HTR-8/SVneo (cell line): ENCODE results near the gene PAFAH1B1.

ENCODE experiments used
- DNase-seq: peaks from one replicate; pipeline ENCODE4 v3.0.0; 2011; ENCODE audit warnings: low spot score, mixed read lengths; ENCODE audit not compliant: insufficient read length
- FAIRE-seq: peaks from 2 replicates; lab custom pipeline; 2011; peaks lifted over from hg19 to GRCh38; lab: Jason Lieb, UNC

Gene PAFAH1B1

DNA sequence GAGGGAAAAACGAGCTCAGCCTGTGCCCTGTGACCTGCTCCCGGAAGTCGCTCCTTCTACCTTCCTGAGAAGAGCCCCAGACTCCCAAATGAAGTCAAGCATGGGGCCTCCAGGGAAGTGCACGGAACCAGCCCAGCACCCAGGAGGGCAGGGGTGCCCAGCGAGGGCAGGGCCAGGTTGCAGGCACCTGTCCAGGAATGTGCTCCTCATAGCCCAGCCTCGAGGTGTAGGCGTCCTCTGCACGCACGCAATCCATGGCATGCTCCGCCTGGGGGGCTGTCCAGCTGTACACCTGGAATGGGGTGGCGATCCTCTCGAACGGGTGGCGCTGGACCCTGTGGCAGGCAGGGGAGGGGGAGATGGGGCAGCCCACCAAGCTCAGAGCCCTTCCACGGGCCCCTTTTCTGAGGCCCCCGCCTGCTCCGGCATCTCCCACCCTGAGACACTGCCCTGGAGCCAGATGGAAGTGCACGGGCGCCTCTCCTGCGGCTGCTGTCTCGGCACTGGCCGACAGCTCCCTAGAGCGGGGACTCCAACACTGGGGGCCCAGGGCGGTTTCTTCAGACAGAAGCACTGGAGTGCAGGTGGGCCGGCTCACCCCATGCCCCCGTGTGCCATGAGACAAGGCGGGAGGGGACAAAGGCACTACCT is 107.2 kb downstream of the PAFAH1B1 start:
- DNase-seq (no peak), FAIRE-seq (no peak)

DNA sequence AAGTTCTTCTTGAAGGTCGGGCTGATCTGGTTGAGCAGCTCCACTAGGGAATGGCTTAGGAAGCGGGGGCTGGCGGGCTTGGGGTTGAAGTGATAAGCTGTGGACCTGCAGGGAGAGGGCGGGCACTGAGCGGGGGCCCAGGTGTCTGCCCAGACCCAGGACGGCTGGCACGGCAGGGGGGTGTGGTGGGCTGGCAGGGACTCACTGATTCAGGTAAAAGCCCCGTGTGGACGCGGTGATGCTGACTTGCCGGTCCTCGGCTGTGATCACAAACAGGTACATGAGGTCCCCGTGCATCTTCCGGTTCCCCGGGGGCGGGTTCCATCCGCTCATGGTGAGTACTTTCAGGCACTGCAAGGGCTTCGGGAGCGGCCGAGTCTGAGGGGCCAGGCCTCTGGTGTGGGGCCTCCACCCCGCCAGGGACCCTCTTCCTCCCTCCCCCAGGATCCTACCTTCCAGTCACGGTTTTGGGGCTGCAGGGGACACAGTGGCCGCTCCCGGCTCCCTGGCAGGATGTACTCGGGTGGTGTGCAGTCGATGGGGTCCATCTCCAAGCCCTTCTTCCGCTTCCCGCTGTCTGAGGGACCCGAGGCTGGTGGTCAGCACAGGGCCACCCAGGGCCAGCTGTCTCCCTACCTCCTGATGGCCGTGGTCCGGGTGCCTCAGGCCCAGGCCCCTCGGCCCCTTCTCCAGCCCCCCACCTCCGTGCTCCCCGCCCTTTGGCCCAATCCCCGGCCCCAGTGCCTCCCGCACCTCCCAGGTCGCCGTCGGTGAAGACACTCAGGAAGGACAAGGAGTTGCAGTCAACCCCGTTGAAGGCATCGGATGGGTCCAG is 107.9 kb downstream of the PAFAH1B1 start:
- DNase-seq (no peak), FAIRE-seq (no peak)

DNA sequence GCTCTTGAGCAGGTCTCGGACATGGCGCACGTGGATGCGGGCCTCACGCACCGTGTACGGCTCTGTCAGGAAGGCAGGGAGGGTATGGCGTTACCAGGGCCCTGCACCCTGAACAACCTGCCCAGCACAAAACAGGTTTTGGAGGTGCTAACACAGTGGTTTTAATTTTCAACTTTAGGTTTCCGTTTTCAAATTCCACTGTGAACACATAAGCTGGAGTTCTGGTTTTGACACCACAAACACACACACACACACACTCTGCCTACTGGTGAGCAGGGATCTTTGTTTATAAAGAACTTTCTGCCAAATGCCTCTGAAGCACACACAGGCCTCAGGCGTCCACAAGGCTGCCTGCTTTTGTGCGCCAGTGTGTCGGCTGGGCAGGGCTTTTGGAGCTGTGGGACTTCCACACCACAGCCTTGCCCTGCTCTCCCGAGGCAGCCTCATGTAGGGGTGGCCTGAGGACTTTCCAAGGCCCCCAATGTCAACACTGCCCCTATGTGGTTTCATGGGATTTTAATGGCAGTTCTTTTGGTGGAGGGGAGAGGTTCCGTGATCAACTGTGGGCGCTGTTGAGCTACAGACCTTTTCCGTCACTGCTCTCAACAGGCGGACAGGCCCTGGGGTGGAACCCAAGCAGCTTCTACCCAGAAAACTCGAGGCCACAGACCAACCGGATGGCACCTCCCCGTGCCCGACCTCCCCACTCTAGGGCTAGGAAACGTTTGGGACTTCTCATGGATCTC is 108.7 kb downstream of the PAFAH1B1 start:
- no peak for FAIRE-seq
- DNase-seq: no peak

DNA sequence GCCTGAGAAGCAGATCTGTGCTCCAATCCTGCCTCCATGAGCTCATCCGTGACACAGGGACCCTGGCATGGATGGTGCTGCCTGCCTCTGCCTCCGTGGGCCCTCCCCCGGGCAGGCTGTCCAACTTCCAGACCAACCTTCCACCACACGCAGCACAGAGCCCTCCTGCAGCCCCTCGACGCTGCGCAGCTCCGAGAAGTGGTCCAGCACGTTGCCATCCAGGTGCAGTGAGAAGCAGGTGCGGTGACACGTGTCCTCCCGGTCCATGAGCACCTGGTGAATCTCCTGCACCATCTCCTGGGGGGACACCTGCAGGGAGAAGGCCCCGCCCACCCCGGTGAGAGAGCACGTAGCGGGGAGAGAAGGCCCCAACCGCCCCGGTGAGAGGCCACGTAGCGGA is 109.7 kb downstream of the PAFAH1B1 start:
- FAIRE-seq (no peak), DNase-seq (no peak)

DNA sequence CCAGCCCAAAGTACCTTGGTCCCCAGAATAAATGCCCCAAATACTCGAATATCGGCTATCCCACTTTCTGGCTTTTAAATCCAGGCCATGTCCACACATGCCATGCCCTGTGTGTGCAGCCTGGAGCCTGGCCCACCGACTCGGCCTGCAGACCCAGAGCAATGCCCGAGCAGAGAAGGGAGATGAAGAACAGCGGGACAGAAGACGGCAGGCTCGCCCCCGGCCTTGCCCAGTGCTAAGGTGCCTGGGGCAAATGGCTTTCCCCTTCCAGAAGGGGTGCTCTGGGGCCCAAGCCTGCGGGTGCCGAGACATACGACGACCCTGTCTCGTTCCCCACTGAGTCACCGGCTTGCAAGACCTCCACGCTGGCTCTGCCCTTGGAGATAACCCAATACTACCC is 110.2 kb downstream of the PAFAH1B1 start:
- FAIRE-seq (no peak), DNase-seq (no peak)

DNA sequence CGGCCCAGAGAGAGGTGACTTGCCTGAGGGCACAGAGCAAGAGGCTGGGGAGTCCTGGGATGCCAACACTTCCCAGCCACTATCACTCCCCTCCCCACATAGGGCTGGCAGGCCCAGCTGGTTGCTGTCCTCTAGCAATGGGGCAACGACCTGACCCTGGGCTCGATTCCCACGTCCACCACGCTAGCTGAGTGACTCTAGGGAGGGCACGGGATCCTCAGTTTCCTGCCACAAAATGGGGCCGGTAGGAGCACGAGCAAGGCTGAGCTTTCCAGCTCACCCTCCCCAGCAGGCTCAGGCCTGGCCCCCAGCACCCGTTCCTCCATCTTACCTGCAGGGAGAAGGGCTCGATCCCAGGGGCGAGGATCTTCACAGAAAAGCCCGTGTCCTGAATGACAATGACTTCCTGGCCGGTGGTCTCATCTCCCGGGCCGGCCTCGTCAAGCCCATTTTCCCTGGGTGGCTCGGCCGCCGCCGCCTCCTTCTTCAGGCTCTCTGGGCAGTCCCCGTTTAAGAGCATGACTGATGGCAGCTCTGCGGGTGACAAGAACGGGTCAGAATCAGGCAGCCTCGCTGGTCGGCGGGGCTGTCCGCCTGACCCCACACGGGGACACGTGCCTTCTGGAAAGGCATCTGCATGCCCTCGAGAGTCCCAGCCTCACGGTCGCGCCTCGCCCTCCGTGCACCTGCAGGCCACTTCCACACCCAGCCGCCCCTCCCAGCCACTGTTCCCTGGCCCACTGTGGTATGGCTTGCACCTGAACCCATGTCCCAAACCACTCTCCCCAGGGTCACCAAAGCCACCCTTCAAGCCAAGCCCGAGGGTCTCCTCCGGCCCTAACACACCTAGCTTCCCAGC is 110.8 kb downstream of the PAFAH1B1 start:
- FAIRE-seq (no peak), DNase-seq (no peak)

DNA sequence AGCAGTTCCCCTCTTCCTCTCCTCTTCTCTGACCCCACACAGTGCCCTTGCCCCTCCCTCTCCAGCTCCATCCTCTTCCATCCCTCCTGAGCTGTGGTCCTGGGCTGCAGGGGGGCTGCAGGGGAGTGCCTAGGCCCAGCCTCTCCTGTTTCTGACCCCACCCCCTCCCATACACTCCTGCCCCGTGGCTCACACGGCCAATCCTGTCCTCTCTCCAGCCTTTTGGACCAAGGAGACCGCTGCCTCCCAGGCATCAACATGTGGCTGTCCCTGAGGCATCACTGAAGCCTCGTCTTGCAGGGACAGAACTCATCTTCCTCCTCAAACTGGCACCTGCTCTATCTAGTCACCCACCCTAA is 111.4 kb downstream of the PAFAH1B1 start:
- DNase-seq: no peak

DNA sequence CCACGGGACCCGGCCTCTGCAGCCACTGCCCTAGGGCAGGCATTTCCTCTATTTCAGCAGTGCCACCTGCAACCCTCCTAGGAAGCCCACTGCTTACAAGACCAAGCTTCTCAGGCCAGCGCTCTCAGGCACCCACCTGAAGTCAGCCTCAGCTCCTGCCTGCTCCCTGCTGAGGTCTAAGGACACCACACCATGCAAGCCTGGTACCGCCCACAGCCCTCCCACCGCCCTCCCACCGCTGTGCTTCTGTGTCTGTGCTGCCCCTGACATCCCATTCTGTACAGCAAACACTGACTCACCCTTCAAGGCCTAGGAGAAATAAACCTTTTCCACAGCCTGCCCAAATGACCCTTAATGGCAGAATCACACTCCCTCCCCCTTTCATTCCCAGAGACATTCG is 111.8 kb downstream of the PAFAH1B1 start:
- DNase-seq (no peak), FAIRE-seq (no peak)

More for the DNA sequence above, 111.4 kb downstream of the PAFAH1B1 start:
- no peak for FAIRE-seq

DNA sequence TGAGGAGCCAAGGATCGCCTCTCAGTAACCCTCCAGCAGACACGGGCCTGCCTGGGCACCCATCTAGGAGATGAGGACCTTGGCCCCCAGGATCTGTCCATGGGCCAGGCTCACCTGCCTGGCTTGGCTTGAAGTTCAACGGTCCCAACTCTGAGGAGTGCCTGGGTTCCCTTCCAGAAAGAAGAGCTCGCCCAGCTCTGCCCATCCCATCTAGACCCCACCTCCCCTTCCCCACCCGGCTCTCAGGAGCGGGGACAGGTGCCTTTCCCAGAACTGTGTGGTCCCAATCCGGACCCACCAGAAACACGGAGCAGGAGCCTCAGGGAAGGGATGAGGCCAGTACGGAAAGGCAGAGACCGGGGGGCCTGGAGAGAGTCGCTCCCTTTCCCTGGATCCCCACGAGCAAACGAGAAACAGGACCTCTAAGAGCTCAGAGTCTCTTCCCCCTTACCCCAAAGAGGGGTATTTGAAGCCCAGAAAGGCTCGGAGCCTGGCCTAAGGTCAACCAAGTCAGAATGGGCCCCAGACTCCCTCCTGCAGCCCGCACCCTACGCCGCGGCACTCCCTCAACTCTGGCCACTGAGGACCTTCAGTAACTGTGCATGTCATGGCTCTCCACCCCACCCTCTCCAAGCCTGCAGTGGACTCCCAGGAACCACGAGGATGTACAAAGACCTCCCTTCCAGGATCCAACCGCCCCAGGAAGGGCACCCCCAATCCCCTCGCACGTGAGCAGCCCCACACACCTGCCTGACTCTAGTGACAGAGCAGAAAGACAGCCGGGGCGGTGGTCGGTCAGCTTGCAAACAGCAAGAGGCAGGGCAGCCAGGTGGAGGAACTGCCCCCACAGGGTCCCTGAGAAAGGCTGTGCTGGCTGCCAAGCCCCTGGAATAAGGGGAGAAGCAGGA is 112.7 kb downstream of the PAFAH1B1 start:
- DNase-seq (no peak), FAIRE-seq (no peak)

DNA sequence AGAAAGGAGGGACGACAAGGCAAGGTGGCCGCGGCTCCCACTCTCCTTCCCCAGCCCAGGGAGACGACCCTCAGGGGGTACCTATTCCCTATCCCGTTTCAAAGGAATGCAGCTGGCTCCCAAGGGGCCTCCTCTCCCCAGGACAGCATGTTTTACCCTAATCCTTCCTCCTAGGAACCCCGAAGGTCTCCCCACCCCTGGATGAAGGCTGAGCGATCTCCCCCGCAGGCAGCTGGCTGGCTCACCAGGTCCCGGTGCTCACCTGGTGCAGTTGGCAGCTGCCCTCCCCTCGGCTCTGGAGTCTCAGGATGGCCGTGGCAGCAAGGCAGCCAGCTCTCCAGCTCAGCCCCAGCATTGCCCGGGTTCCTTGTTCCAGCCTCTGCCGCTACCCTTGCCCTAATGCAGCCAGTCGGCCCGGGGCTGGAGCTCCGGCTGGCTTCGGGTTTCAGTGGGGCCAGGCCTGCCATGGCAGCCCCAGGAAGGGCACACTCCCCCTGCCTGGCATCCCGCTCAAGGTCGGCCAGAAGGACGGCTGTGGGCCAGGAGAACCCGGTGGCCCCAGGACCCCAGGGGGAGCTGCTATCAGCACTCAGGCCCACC is 113.6 kb downstream of the PAFAH1B1 start:
- FAIRE-seq (no peak), DNase-seq (no peak)

DNA sequence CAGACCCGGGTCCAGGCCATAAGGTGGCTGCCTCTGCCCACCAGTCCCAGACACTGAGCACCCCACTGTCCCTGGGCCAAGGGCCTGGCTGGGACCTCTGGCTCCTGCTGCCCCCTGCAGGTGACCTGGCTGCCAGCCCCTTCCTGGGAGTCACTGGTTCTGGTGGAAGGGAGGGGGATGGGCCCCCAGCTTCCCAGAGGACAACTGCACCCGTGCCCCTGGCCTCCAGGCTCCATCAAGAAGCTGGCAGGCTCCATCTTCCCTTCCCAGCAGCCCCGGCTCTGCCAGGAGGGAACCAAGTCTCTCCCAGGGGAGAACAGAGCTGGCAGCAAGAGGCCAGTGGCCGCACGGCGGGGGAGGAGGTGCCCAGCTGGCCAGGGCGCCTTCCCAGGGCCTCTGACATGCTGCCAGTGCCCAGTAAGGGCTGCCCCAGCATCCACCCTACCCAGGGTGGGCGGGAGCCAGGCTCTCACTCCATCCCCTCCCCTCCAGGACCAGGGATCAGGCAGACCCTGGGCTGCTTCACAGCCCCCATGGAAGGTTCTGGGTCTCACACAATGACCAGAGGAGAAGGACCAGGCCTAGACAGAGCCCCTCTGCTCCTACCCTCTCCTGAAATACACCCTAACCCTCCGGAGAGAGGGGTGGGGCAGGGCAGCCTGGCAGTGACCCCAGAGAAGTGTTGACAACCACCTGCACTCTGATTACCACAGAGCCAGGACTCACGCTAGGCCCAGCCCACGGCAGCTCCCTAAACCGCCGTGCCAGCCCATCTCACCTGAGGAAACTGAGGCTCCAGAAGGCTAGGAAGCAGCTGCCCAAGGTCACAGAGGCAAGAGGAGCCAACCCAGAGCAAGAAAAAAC is 114.5 kb downstream of the PAFAH1B1 start:
- FAIRE-seq (no peak), DNase-seq (peak; percentile 42)

DNA sequence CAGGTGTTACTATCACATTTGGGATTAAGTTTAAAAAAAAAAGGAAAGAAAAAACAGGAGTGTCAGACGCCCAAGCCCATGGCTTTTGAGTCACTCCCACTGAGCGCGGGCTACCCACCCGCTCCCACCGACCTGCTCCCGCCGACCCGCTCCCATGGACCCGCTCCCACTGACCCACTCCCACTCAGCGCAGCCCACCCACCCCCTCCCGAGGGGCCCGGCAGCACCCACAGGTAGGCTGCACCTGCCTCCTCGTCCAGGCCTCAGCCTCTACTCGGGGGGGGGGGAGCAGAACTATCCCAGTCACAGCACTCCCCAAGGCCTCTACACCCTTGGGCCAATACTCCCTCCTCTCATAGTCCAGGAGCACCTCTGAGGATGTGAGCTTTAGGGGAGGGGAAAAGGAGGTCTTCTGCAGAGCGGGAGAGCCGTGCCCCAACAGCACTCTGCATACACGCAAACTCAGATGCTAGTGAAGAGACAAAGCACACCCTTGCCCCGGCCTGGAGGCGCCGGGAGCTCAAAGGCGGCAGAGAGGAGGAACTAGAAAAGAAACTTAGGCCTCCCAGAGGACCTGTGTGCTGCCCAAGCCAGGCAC is 115.2 kb downstream of the PAFAH1B1 start:
- DNase-seq (no peak), FAIRE-seq (no peak)

DNA sequence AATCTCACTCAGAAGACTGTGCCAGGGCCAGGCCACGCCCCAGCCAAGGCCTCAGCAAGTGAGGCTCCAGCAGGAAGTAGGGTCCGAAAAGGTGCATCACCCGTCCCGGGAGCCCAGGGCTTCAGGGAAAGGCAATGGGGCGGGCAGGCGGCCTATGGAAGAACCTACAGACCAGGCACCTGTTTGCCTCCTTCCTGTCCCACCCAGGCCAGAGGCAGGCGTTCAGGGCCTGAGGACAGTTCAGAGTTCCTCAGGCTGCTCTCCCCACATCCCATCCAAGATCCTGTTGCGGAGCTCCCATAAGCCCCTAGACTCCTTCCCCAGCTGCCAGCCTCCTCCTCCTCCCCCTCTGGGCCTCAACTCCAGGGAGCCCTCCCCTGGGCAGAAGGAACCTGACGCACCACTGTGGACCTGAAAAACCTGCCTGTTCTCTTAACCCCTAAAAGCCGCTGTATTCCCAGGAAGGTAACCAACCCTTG is 115.8 kb downstream of the PAFAH1B1 start:
- DNase-seq: no peak
- FAIRE-seq: no peak

DNA sequence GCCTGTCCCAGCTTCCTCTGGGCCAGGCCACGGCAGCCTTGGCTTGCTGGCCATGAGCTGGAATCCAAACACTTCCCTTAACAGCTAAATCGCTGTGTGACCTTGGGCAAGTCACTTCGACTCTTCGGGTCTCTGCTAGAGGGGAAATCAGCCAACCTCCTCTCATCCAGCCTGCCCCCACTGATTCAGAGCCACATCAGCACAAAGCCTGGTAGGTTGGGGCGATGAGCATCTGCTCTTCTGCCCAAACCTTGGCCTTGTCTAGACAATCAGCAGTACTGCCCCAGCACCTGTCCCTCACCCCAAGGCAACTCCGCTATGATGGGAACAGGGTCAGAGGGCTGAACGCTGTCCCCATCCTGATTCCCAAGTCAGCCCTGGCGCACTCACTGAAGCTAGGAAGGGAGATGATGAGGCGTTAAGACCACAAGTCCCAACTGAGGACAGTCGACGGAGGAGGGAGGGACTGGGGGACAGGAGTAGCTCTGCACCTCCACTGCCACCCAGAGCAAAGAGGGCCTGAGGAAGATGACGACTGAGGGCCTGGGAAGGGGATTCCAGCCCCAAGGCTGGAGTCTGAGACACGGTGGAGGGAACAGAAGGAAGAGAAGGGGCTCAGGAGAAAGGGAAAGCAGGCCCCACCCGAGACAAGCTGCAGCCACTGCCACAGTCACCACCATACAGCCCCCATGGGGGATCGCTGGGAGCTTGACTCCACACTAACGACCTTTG is 116.8 kb downstream of the PAFAH1B1 start:
- DNase-seq (no peak), FAIRE-seq (no peak)

DNA sequence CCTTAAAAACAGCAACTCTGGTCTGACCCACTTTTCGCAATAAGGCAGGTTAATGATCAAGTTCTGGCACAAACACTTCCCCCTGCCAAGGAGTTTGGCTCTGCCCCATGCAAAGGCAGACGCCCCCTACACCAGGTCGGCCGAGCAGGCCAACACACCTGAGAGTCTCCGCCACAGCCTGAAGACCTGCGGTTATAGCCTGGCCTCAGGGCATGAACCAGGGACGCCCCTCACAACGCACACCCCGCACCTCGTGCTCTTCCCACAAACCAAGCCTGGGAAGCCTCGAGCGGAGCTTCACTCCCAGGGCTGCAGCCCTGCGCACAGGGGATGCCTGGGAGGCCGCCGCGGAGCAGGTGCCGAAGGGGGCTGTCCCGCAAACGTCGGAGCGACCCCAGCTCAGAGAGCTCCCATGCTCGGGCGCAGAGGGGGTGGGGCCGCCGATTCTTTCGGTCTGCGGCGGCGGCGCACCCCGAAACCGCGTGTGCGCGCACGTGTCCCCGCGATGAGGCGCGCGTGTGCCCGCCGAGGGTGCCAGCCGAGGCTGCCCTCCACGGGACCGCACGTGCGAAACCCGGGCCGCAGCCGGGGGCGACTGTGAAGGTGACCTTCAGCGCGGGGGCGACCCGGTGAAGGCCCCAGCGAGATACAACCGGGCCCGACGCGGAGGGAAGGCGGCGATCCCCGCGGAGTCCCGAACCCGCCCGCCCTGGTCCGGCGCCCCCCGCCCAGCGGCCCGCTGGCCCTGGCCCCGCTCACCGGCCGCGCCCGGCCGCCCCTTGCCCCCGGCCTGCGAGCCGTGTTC is 117.6 kb downstream of the PAFAH1B1 start:
- peak; percentile 51 for FAIRE-seq
- DNase-seq: no peak
